Skin epidermis (tissue), 12 donors: ENCODE measurements around the gene STIM1.

ENCODE experiments used
- H3K27ac ChIP-seq, 21 experiments: fragments of 200-600 bp; sonication (generic) in 11 of 21; one replicate each; pipeline ENCODE4 v1.5.0; 2020; ENCODE audit warnings: mild to moderate bottlenecking in 3 of 21, inconsistent platforms in 2 of 21, moderate library complexity in 2 of 21
- H3K4me3 ChIP-seq, 7 experiments: fragments of 200-600 bp; sonication (generic) in 2 of 7; one replicate each; pipeline ENCODE4 v1.5.0; 2020; ENCODE audit warnings: inconsistent platforms in 2 of 7, mild to moderate bottlenecking in 2 of 7, moderate library complexity in 1 of 7

The STIM1 gene

DNA sequence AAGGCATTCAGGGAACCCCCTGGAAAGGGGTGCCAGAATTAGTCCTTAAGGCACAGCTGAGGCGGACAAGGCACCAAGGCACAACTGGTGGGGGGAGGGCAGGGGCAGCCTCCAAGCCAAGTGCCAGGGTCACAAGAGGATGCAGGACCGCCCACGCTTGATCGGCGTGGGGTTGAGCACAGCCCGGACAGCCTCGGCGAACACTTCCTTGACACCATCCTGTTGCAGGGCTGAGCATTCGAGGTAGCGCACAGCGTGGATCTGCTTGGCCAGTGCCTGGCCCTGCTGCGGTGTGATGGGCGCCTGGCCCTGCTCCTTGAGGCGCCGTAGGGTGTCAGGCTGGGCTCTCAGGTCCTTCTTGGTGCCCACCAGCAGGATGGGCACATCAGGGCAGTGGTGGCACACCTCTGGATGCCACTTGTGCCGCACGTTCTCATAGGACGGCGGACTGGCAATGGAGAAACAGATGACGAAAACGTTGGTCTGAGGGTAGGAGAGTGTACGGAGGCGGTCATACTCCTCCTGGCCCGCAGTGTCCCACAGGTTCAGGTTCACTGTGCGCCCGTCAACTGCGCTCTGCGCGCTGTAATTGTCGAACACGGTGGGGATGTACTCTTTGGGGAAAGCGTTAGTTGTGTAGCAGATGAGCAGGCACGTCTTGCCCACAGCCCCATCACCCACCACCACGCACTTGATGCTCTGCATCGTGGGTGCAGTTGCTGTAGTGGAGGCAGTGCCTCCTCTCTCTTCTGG, 27.9 kb upstream of the STIM1 start:
- H3K4me3 ChIP-seq: no peak overlapping the region
- H3K27ac ChIP-seq: no peak overlapping the region

GRCh38 chr11:3830088-3830487, 25.4 kb upstream of the STIM1 start:
- no peak overlapping the region for H3K27ac ChIP-seq
- H3K4me3 ChIP-seq: no peak overlapping the region

DNA sequence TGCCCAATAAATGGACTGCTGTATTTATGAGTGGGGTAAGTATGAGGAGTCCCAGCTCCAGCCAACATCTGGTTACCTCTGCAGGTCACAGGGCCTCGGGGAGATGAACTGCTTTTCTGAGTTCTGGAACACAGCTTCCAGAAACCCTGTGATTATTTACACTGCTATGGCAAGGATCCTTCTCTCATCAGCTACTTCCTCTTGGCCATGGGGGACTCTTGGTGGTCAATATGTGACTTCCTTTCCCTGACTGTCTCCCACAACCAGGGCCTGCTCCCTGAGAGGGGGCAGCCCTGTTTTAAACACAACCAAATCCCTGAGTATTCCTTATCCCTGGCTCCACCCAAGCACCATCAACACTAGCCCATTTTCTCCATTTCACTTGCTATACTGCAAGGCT, 24.7 kb upstream of the STIM1 start:
- Histone ChIP-seq H3K4me3 (no peak overlapping the region), H3K27ac (peak overlapping the region in 9 of 21 experiments; percentile 5 to 70 (median 50))

- H3K4me3 ChIP-seq: no peak overlapping the region
- peak overlapping the region in 13 of 21 experiments; percentile 1 to 70 (median 28) for H3K27ac ChIP-seq
Observed at GRCh38 chr11:3831378-3832239, 23.9 kb upstream of the STIM1 start.

- peak overlapping the region in 12 of 21 experiments; percentile 1 to 77 (median 44) for H3K27ac ChIP-seq
Observed at GRCh38 chr11:3832816-3833215, 22.6 kb upstream of the STIM1 start.

DNA sequence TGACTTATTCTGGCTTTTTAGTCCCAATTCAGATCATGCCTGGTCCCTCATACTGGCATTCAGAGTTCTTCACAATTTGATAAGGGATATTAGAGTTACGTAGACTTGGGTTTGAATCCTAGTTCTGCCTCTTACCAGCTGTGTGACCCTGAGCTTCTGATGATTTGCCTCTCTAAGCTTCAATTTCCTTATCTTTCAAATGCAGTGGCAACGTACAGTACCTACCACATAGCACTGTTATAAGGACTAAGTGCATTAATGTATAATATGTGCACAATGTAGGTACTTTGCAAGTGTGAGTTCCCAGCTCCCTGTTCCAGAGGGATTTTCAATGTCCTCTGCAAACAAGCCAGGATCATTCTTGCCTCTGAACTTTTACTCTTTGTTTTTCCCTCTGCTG, 22.0 kb upstream of the STIM1 start:
- Histone ChIP-seq H3K4me3 (no peak overlapping the region), H3K27ac (peak overlapping the region in 8 of 21 experiments; percentile 18 to 97 (median 34))

More at GRCh38 chr11:3832816-3833215, 22.6 kb upstream of the STIM1 start:
- no peak overlapping the region for H3K4me3 ChIP-seq

DNA sequence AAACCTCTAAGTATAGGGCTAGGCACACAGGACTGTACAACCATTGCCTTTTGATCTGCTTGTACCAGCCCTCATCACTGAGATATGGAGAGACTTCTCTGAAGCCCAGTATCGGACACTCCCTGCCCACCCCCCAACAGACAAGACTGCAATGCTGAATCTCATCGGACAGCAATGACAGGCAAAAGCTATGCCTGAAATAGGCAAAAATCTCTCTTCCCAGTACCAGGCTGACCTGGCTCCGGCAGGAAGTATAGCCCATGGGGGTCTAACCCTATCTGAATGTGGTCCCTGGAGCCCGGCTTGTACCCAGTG, 21.2 kb upstream of the STIM1 start:
- H3K4me3 ChIP-seq: peak overlapping the region in 1 of 7 experiments; percentile 2
- H3K27ac ChIP-seq: peak overlapping the region in 16 of 21 experiments; percentile 21 to 100 (median 36)

DNA sequence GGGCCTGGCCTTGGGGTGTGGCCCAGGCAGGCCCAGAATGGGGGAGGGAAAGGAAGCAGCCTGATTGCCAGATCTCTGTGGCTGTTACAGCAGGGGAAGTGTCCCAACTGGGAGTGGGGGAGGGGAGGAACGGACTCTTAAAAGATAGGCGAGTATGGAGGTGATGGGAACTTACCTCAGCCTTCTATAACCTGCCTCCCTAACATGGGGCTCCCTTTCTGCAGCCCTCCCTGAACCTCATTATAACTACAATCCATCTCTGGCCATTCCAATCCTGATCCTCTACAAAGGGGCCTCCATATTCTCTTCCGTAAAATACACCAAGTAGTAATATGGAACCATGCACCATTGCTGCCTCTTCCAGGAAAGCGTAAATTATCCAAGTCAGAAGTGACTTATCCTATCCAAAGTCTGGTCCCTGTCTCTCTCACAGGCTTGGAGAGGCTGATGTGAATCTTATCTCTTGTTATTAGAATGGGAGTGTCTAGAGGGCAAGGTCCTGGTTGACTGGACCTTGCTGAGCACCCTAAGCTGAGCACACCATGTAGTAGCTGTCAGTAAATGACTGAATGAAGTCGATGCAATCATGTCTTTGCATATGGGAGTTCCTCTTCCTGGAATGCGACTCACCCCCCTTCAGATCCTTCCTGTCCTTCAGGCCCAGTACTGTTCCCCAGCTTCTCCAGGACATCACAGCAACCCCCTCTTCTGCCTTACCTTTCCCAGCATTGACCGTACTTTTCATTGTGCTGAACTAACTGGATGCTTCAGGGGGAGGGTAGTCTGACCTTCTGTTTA, 20.6 kb upstream of the STIM1 start:
- peak overlapping the region in 18 of 21 experiments; percentile 11 to 100 (median 38) for H3K27ac ChIP-seq
- H3K4me3 ChIP-seq: peak overlapping the region in 1 of 7 experiments; percentile 2

DNA sequence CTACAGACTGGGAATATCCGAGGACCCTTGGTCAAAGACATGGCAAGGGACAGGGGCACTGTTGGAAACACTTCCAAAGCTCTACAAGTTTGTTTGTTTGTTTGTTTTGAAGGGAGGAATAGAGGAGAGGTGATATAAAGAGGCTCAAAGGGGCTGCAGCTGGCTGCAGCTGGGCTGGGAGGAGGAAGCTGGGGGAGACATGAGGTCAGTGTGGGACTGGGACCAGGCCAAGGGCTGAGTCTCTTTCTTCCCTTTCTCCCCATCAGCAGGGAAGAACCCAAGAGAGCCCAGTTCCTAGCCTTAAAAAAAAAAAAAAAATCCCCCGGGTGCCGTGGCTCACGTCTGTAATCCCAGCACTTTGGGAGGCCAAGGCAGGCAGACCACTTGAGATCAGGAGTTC, 19.7 kb upstream of the STIM1 start:
- no peak overlapping the region for H3K4me3 ChIP-seq
- H3K27ac ChIP-seq: peak overlapping the region in 15 of 21 experiments; percentile 3 to 100 (median 39)

DNA sequence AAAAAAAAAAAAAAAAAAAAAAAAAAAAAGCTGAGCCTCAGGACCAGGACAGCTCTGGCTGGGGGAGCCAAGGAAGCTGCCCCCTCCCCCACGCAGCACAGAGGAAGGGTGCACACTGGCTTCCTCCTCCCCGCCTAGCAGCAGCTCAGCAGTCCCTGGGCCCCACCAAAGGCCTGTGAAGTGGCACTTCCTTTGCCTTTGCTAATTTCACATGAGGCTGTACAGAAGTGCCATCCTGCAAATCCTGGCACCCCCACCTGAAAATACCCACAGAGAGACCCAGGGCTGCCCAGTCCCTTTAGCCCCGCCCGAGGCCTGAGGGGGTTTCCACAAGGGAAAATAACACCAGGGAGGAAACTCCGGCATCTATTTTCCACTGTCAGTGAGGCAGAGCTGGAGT, 18.6 kb upstream of the STIM1 start:
- peak overlapping the region in 17 of 21 experiments; percentile 12 to 100 (median 71) for H3K27ac ChIP-seq
- H3K4me3 ChIP-seq: peak overlapping the region in 2 of 7 experiments; percentile 14 to 20

DNA sequence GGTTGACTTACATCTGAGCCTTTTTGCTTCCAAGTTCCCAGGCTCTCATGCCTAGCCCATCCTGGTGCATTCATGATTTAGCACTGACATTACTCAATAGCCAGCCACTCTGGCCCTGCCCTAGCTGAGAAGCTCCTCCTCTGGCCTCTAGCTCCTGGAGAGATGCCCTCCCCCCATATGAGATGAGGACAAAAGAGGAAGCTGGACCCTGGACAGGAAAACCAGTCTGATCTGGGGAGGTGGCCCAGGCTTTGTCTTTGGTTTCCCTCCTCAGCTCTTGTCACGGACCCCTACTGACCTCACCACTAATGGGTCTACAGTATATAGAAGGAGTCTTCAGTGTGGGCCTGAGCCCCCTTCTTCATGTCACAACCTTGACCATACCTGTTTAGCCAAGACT, 17.7 kb upstream of the STIM1 start:
- Histone ChIP-seq H3K4me3 (peak overlapping the region in 3 of 7 experiments; percentile 14 to 93 (median 20)), H3K27ac (peak overlapping the region in 19 of 21 experiments; percentile 4 to 100 (median 74))

GRCh38 chr11:3838504-3838903, 17.0 kb upstream of the STIM1 start:
- H3K4me3 ChIP-seq: peak overlapping the region in 6 of 7 experiments; percentile 66 to 93 (median 75)
- H3K27ac ChIP-seq: peak overlapping the region in 20 of 21 experiments; percentile 2 to 100 (median 78)

DNA sequence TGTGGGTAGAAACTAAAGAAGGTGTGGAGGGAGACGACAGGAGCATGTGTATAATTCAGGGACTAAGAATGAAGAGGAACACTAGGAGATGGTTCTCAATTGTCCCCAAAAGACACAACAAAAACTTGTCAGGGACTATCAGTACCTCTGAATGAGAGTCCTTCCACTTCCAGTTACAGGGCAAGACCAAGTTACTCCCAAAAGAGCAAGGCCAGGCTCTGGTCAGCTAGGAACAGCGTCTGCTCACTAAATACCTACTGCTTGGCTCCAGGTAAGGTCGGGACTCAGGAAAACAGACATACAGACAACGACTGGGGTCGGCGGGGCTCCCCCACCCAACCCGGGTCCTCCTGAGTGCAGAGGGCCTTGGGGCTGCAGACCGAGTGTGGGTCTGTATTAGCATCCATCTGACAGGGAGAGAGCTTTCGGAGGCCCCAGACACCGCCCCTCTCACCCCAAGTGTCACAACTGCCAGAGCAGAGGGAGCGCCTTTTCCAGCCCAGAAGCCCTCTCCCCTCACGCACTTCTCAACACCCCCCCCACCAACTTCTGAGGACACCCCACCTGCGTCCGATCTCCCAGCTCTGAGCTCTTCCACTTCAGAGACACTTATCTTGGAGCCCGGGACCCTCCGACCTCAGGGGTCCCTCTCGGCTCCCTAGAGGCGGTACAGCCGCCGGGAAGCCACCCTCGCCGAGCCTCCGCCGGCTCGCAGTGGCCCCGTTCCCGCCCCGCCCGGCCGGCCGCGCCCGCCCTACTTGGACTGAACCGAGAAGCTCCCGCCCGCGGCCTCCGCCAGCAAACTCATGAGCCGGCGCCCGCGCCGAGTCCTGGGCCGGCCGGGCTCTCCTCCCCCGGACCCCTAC, 15.2 kb upstream of the STIM1 start:
- peak overlapping the region; percentile 89 to 100 (median 98) for H3K27ac ChIP-seq
- peak overlapping the region; percentile 66 to 93 (median 72) for H3K4me3 ChIP-seq

DNA sequence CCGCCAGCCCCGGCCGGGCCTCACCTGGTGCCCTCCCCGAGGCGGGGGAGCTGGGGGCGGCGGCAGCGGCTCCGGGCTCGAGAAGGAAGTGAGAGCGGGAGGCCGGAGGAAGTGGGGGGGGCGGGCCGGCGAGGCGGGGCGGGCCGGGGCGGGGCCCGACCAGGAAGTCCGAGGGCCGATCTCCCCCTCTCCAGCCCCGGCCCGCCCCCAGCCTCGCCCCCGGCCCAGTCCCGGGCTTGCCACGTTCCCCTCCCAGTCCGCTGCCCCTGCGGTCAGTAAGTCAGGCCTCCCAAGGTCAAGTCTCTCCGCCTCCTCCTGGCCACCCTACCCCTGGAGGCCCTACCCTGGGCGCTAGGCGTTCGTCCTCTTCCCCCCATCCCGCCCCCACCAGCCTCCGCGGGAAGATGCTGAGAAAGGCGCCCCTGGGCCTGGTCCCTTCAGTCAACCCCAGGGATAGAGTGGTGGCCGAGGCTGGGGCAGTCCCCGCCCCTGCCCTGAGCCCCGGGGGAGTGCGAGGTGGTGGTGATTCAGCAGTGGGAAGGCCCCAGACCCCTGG, 14.5 kb upstream of the STIM1 start, which contains the start of gene RHOG:
RHOG (minus strand) TSS at position 90 of the 556 bp plus-strand sequence. CDS start 12,821 bp downstream, outside the sequence.
- Histone ChIP-seq H3K27ac (peak within 1 kb of the TSS; percentile 89 to 100 (median 98)), H3K4me3 (peak within 1 kb of the TSS; percentile 66 to 93 (median 72))

- peak overlapping the region; percentile 66 to 93 (median 72) for H3K4me3 ChIP-seq
- H3K27ac ChIP-seq: peak overlapping the region; percentile 89 to 100 (median 98)
Observed at GRCh38 chr11:3841426-3842350, 13.8 kb upstream of the STIM1 start.

DNA sequence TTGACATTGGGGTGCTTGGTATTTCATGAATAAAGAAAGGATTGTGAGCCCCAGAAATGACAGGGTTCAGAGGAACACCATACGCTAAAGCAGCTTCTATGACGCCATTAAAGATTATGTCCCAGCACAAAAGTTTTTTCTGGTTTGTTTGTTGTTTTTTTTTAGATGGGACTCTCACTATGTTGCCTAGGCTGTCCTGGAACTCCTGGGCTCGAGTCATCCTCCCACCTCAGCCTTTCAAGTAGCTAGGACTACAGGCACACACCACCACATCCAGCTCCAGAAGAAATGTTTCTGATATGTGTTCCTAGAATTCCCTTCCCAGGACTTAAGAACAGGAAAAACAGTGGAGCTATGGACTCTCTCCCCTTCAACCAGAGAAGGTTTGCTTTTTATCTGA, 12.1 kb upstream of the STIM1 start:
- Histone ChIP-seq H3K27ac (no peak overlapping the region), H3K4me3 (no peak overlapping the region)

GRCh38 chr11:3845246-3845645, 10.2 kb upstream of the STIM1 start:
- Histone ChIP-seq H3K4me3 (no peak overlapping the region), H3K27ac (no peak overlapping the region)
